GM12874 (cell line): ENCODE data around the gene RBM19.

Source experiments
- CTCF ChIP-seq: IDR thresholded peaks from 2 replicates; pipeline ENCODE4 v1.5.1; 2011; ENCODE audit warnings: low read depth, mild to moderate bottlenecking, control low read depth, low read length, moderate library complexity; ENCODE audit not compliant: insufficient read depth

The RBM19 gene

GRCh38 chr12:113845900-113846674 lies 120.0 kb downstream of the RBM19 start:
- no peak for TF ChIP-seq CTCF

GRCh38 chr12:113844495-113845210 lies 121.5 kb downstream of the RBM19 start:
- no peak for TF ChIP-seq CTCF

- no peak for TF ChIP-seq CTCF
Observed at GRCh38 chr12:113842699-113843098, 123.4 kb downstream of the RBM19 start.

GRCh38 chr12:113841786-113842185 lies 124.3 kb downstream of the RBM19 start:
- no peak for TF ChIP-seq CTCF

GRCh38 chr12:113840401-113841042 lies 125.6 kb downstream of the RBM19 start:
- no peak for TF ChIP-seq CTCF

- no peak for TF ChIP-seq CTCF
Observed at GRCh38 chr12:113838896-113839295, 127.2 kb downstream of the RBM19 start.

GRCh38 chr12:113837528-113838296 lies 128.4 kb downstream of the RBM19 start:
- no peak for TF ChIP-seq CTCF
